Measurements from ENCODE around the gene OTOP1. TPM values are rescaled to one million over a fixed set of nuclear protein-coding genes. Genes with fewer than 3 reads are reported as not detected.

The OTOP1 gene, protein sequence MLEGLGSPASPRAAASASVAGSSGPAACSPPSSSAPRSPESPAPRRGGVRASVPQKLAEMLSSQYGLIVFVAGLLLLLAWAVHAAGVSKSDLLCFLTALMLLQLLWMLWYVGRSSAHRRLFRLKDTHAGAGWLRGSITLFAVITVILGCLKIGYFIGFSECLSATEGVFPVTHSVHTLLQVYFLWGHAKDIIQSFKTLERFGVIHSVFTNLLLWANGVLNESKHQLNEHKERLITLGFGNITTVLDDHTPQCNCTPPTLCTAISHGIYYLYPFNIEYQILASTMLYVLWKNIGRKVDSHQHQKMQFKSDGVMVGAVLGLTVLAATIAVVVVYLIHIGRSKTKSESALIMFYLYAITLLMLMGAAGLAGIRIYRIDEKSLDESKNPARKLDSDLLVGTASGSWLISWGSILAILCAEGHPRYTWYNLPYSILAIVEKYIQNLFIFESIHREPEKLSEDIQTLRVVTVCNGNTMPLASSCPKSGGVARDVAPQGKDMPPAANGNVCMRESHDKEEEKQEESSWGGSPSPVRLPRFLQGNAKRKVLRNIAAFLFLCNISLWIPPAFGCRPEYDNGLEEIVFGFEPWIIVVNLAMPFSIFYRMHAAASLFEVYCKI
- total RNA-seq (not detected), polyA plus RNA-seq (not detected)

DNA sequence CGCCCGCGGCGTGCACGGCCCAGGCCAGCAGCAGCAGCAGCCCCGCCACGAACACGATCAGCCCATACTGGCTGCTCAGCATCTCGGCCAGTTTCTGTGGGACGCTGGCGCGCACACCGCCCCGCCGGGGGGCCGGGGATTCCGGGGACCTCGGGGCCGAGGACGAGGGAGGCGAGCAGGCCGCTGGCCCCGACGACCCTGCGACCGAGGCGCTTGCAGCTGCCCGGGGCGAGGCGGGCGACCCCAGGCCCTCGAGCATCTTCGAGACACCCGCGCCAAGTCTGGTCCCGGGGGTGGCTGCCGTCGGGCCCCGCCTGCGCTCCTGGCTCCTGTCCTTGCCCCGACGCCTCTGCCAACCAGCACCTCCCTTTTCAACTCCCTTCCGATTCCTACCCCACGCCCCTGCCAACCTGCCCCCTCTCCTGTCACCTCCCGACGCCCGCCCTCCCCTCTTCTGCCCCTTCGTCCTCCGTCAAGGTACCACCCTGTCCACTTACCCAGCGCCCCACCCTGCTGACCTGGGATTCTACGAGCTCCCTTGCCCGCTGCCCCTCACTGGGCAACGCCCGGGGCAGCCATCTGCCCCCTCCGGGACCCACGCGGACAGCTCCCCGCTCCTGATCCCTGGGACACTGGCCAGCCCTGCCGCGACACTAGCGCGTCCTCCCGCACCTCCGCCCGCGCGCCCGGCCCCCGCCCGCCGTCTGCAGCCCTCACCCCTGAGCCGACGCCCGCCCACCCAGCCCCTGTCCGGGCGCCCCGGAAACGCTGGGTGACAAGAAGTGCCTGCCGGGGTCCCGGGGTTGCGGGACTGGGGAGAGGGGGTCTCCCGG is at the start of gene OTOP1:
Gene OTOP1 (minus strand): TSS at position 324 of the 833 bp plus-strand sequence. CDS start 65 bp downstream, at position 259.
- no peaks in the 10 kb centered on the region for H3K36me3 ChIP-seq (ENCODE audit: control insufficient read depth in 4 of 4, insufficient read depth in 3 of 4, low read depth in 1 of 4, low read length in 3 of 4)
- no peaks in the 10 kb centered on the region for H3K9me3 ChIP-seq (ENCODE audit: control insufficient read depth in 4 of 4, low read length in 3 of 4)
- TF ChIP-seq RAD21 (IDR thresholded peaks at IDR 0.05) = no peak
- TF ChIP-seq, protein P1, sequence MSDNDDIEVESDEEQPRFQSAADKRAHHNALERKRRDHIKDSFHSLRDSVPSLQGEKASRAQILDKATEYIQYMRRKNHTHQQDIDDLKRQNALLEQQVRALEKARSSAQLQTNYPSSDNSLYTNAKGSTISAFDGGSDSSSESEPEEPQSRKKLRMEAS (IDR thresholded peaks at IDR 0.05) = no peak
- TF ChIP-seq, protein P2, sequence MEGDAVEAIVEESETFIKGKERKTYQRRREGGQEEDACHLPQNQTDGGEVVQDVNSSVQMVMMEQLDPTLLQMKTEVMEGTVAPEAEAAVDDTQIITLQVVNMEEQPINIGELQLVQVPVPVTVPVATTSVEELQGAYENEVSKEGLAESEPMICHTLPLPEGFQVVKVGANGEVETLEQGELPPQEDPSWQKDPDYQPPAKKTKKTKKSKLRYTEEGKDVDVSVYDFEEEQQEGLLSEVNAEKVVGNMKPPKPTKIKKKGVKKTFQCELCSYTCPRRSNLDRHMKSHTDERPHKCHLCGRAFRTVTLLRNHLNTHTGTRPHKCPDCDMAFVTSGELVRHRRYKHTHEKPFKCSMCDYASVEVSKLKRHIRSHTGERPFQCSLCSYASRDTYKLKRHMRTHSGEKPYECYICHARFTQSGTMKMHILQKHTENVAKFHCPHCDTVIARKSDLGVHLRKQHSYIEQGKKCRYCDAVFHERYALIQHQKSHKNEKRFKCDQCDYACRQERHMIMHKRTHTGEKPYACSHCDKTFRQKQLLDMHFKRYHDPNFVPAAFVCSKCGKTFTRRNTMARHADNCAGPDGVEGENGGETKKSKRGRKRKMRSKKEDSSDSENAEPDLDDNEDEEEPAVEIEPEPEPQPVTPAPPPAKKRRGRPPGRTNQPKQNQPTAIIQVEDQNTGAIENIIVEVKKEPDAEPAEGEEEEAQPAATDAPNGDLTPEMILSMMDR (IDR thresholded peaks at IDR 0.05; ENCODE audit: low read depth, low read length, missing input control) = no peak
- no peak for TF ChIP-seq RXRA (IDR thresholded peaks at IDR 0.05)
- TF ChIP-seq YY1 (IDR thresholded peaks at IDR 0.05) = no peak
- TF ChIP-seq HNF4G (IDR thresholded peaks at IDR 0.05) = no peak
- TF ChIP-seq FOXA1 (IDR thresholded peaks at IDR 0.05) = no peak
- TF ChIP-seq EGR1 (IDR thresholded peaks at IDR 0.05; ENCODE audit: low read depth in 2 of 2) = no peak
- TF ChIP-seq SP1 (IDR thresholded peaks at IDR 0.05) = no peak
- TF ChIP-seq NR2F2 (IDR thresholded peaks at IDR 0.05) = no peak
- TF ChIP-seq, protein P3, sequence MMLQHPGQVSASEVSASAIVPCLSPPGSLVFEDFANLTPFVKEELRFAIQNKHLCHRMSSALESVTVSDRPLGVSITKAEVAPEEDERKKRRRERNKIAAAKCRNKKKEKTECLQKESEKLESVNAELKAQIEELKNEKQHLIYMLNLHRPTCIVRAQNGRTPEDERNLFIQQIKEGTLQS (IDR thresholded peaks at IDR 0.05) = no peak
- TF ChIP-seq GABPA (IDR thresholded peaks at IDR 0.05 in 1 of 2, conservative IDR thresholded peaks at IDR 0.05 in 1 of 2) = no peak
- TF ChIP-seq, protein P4, sequence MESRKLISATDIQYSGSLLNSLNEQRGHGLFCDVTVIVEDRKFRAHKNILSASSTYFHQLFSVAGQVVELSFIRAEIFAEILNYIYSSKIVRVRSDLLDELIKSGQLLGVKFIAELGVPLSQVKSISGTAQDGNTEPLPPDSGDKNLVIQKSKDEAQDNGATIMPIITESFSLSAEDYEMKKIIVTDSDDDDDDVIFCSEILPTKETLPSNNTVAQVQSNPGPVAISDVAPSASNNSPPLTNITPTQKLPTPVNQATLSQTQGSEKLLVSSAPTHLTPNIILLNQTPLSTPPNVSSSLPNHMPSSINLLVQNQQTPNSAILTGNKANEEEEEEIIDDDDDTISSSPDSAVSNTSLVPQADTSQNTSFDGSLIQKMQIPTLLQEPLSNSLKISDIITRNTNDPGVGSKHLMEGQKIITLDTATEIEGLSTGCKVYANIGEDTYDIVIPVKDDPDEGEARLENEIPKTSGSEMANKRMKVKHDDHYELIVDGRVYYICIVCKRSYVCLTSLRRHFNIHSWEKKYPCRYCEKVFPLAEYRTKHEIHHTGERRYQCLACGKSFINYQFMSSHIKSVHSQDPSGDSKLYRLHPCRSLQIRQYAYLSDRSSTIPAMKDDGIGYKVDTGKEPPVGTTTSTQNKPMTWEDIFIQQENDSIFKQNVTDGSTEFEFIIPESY (IDR thresholded peaks at IDR 0.05) = no peak
- no peak for TF ChIP-seq FOXA2 (IDR thresholded peaks at IDR 0.05)
- no peak for DNase-seq (ENCODE audit: low spot score)
- H3K27ac ChIP-seq (ENCODE audit: low read depth in 1 of 2, low read length in 2 of 2) = no peak within 1 kb of the TSS
- H3K4me1 ChIP-seq (ENCODE audit: control insufficient read depth in 4 of 4, insufficient read depth in 4 of 4, low read length in 3 of 4) = peaks cover 0 to 3% (median 0%) of the 10 kb centered on the region in 4 donors
- H3K9ac ChIP-seq (ENCODE audit: low read depth in 1 of 2, low read length in 2 of 2) = no peak within 1 kb of the TSS
- no peak within 1 kb of the TSS for H3K4me3 ChIP-seq (ENCODE audit: low read depth in 1 of 3, low read length in 3 of 3)
- peaks cover 0 to 6% (median 0%) of the 10 kb centered on the region in 4 donors for H3K27me3 ChIP-seq (ENCODE audit: control insufficient read depth in 4 of 4, insufficient read depth in 4 of 4, low read length in 3 of 4)
- 13% methylated on average over 81 of the region's 82 CpGs for WGBS

DNA sequence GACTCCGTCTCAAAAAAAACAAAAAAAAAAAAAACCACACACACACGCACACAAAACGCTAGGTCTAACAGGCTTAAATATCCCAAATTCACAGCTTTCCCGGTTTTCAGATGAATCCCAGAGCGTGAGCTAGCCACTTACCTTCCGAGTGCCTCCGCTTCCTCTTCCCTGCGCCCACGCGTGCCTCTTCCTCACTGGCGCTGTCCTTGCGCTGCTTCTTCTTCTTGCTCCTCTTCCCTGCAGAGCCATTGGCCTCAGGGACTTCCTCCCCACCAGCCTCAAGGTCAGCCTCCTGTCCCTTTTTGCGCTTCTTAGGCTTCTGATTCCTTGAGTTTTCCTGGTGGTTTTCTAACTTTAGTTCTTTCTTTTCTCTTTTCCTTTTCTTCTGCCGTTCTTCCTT is 47.5 kb upstream of the OTOP1 start:
- no peak overlapping the region for H3K27ac ChIP-seq (ENCODE audit: low read depth in 1 of 2, low read length in 2 of 2)
- peaks cover 6 to 43% (median 18%) of the 10 kb centered on the region in 4 donors for H3K36me3 ChIP-seq (ENCODE audit: control insufficient read depth in 4 of 4, insufficient read depth in 3 of 4, low read depth in 1 of 4, low read length in 3 of 4)
- H3K4me3 ChIP-seq (ENCODE audit: low read depth in 1 of 3, low read length in 3 of 3) = no peak overlapping the region
- DNase-seq (ENCODE audit: low spot score) = no peak
- no peaks in the 10 kb centered on the region for H3K9me3 ChIP-seq (ENCODE audit: control insufficient read depth in 4 of 4, low read length in 3 of 4)
- peaks cover 0 to 7% (median 6%) of the 10 kb centered on the region in 4 donors for H3K4me1 ChIP-seq (ENCODE audit: control insufficient read depth in 4 of 4, insufficient read depth in 4 of 4, low read length in 3 of 4)
- no peaks in the 10 kb centered on the region for H3K27me3 ChIP-seq (ENCODE audit: control insufficient read depth in 4 of 4, insufficient read depth in 4 of 4, low read length in 3 of 4)
- 96% methylated on average over 14 of the region's 14 CpGs for WGBS
- TF ChIP-seq JUND (IDR thresholded peaks at IDR 0.05) = no peak
- TF ChIP-seq GABPA (IDR thresholded peaks at IDR 0.05 in 1 of 2, conservative IDR thresholded peaks at IDR 0.05 in 1 of 2) = no peak
- TF ChIP-seq FOXA2 (IDR thresholded peaks at IDR 0.05) = no peak
- no peak for TF ChIP-seq RXRA (IDR thresholded peaks at IDR 0.05)
- TF ChIP-seq EGR1 (IDR thresholded peaks at IDR 0.05; ENCODE audit: low read depth in 2 of 2) = no peak
- H3K9ac ChIP-seq (ENCODE audit: low read depth in 1 of 2, low read length in 2 of 2) = no peak overlapping the region
